Tibial nerve (tissue), 3 donors: ENCODE data around the gene TSR1.

Experiments
- CTCF ChIP-seq, 5 experiments: fragments of 200-600 bp in 3 of 5; fragments of 450-650 bp in 2 of 5; sonication (generic) in 3 of 5; IDR thresholded peaks; one replicate each; pipeline ENCODE4 v1.5.1; 2016 to 2019; ENCODE audit warnings: antibody characterized with exemption in 5 of 5, mild to moderate bottlenecking in 3 of 5, moderate library complexity in 2 of 5
- POLR2A ChIP-seq, 2 donors: fragments of 450-650 bp; IDR thresholded peaks; one replicate each; pipeline ENCODE4 v1.6.1; 2017; ENCODE audit warnings: antibody characterized with exemption in 2 of 2, mild to moderate bottlenecking in 2 of 2, moderate library complexity in 2 of 2

DNA sequence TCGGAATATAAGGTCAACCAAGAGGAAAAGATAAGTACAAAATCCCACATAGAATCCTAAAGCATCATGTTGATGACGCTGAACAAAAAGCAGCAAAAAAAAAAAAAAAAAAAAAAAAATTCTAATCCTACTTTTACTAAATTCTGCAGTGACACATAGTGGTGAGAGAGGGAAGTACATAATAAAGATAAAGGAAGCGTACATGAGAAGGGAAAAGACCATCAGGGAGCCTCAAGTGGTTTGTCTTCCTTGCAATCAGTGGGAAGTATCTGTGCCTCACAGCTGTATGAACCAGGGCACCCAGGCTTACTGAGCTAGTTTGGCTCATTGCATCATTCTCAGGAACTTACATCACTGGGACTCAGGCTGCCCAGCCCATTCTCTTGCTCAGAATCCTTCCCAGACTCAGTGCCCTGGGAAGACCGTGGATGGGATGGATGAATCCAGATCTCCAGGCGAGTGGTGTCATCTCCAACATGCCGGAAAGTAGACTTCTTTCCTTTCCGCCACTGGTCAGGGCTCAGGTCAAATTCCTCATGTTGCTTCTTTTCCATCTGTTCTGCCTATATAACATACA is 53.9 kb downstream of the TSR1 start:
- TF ChIP-seq POLR2A (IDR thresholded peaks at IDR 0.05) (no peak), CTCF (IDR thresholded peaks at IDR 0.05) (peak; percentile 38 to 63 (median 45))
